Hepatocyte (in vitro differentiated cells): ENCODE results near the gene ZCCHC24. TPM values are rescaled to one million over a fixed set of nuclear protein-coding genes. Genes with fewer than 3 reads are reported as not detected.

Source experiments
- DNase-seq: peaks from one replicate; pipeline ENCODE4 v3.0.0-alpha.2; 2016; ENCODE audit warnings: low spot score
- H2AFZ ChIP-seq: fragments of 200-600 bp; sonication (generic); 2 replicates; pipeline ENCODE4 v1.6.0; 2016; ENCODE audit warnings: antibody characterized with exemption, mild to moderate bottlenecking
- H3K27ac ChIP-seq: fragments of 200-600 bp; sonication (generic); 2 replicates; pipeline ENCODE4 v1.5.1; 2016; ENCODE audit warnings: mild to moderate bottlenecking
- H3K27me3 ChIP-seq: fragments of 200-600 bp; sonication (generic); 2 replicates; pipeline ENCODE4 v1.6.1; 2016
- H3K36me3 ChIP-seq: fragments of 200-600 bp; sonication (generic); replicated peaks from 2 replicates; pipeline ENCODE4 v1.5.1; 2016; ENCODE audit warnings: low read depth; ENCODE audit not compliant: insufficient read depth
- H3K4me1 ChIP-seq: fragments of 200-600 bp; sonication (generic); 2 replicates; pipeline ENCODE4 v1.5.1; 2016; ENCODE audit warnings: mild to moderate bottlenecking, moderate library complexity; ENCODE audit not compliant: insufficient read depth
- H3K4me2 ChIP-seq: fragments of 200-600 bp; sonication (generic); 2 replicates; pipeline ENCODE4 v1.6.0; 2016
- H3K4me3 ChIP-seq: fragments of 200-600 bp; sonication (generic); 2 replicates; pipeline ENCODE4 v1.5.1; 2016; ENCODE audit warnings: mild to moderate bottlenecking
- H3K79me2 ChIP-seq: fragments of 200-600 bp; sonication (generic); 2 replicates; pipeline ENCODE4 v1.6.0; 2017; ENCODE audit warnings: mild to moderate bottlenecking
- H3K9me2 ChIP-seq: fragments of 200-600 bp; sonication (generic); replicated peaks from 2 replicates; pipeline ENCODE4 v1.6.0; 2017; ENCODE audit warnings: mild to moderate bottlenecking; ENCODE audit not compliant: insufficient read depth
- H3K9me3 ChIP-seq: fragments of 200-600 bp; sonication (generic); 2 replicates; pipeline ENCODE4 v1.5.1; 2016; ENCODE audit warnings: low read depth, mild to moderate bottlenecking
- H4K20me1 ChIP-seq: fragments of 200-600 bp; sonication (generic); 2 replicates; pipeline ENCODE4 v1.6.0; 2016; ENCODE audit warnings: mild to moderate bottlenecking; ENCODE audit not compliant: insufficient read depth, poor library complexity, severe bottlenecking
- EZH2 ChIP-seq: fragments of 200-600 bp; sonication (generic); IDR thresholded peaks from 2 replicates; pipeline ENCODE4 v1.6.1; 2016; ENCODE audit warnings: antibody characterized with exemption, mild to moderate bottlenecking, borderline replicate concordance
- EZH2phosphoT487 ChIP-seq: fragments of 200-600 bp; sonication (generic); IDR thresholded peaks from one replicate; pipeline ENCODE4 v1.6.1; 2018; ENCODE audit warnings: antibody characterized with exemption, mild to moderate bottlenecking, low read depth, moderate library complexity; ENCODE audit not compliant: unreplicated experiment, severe bottlenecking
- WGBS: methylation state at CpG from one replicate; pipeline ENCODE4 v1.1.6; 2016; ENCODE audit warnings: low lambda C conversion rate; ENCODE audit errors: missing lambda C conversion rate; 5-methylcytosine and 5-hydroxymethylcytosine counted together
- polyA plus RNA-seq: library from polyadenylated mRNA; unstranded; fragments of >200 nt; fragmentation: Nextera tagmentation; extraction: Ambion mirVana; gene quantifications from 2 replicates; pipeline ENCODE4 v1.2.1, GENCODE V29; 2016
- total RNA-seq: library from RNA; depleted of rRNA; stranded (reverse); fragments of >200 nt; gene quantifications from 2 replicates; pipeline ENCODE4 v1.2.3, GENCODE V29; 2014
- TF ChIP-seq, protein P1 (sequence below): fragments of 200-600 bp; sonication (generic); IDR thresholded peaks from 2 replicates; pipeline ENCODE4 v1.5.1; 2016; ENCODE audit warnings: antibody characterized with exemption, mild to moderate bottlenecking; ENCODE audit not compliant: poor library complexity

ZCCHC24 gene
- total and polyA plus RNA-seq, 2 experiments from 2014 or later, result 20.1 to 20.6 TPM

DNA sequence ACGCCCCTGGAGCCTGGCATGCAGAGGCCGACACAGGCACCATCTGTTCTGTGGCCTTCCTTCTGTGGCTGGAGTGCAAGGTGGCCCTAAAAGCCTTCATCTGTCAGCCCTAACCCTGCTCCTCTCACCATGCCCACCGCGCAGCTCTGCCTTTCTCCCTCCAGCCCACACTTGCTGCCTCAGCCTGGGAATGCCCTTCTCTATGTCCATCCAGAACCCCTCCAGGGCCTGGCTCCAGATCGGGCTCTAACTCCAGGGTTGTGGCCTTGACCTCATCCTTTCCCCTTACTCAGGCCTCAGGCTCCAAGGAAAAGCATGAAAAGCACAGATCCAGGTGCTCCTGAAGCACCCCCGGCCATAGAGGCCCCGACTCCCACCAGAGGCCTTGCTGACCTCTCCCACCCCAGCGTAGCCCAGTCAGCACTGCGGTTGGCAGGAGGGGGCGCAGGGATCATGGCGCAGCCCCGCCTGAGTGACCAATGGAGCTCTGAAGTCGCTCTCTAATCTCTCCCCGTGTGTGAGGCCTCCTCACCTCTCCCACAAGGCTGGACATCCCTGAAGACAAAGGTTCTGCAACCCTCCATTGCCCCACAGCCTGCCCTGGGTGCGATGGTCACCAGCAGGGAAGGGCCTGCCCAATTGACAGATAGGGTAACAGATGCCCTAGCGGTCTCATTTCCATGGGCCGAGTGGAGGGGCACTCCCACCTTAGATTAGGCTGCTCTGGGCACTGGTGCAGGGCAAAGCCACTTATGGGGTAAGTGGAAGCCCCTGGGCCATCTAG, 9.2 kb downstream of the ZCCHC24 start:
- Histone ChIP-seq H3K4me3 (no peak overlapping the region), H2AFZ (no peak overlapping the region), H3K9me3 (no peaks in the 10 kb centered on the region), H3K36me3 (no peaks in the 10 kb centered on the region), H3K27ac (peak overlapping the region; percentile 93), H3K27me3 (no peaks in the 10 kb centered on the region), H3K79me2 (peaks cover 84% of the 10 kb centered on the region), H4K20me1 (peaks cover 31% of the 10 kb centered on the region), H3K4me1 (peaks cover 57% of the 10 kb centered on the region), H3K9me2 (no peaks in the 10 kb centered on the region), H3K4me2 (peak overlapping the region; percentile 66)
- no peak for DNase-seq
- WGBS, result 90% methylated on average over 17 of the region's 17 CpGs
- TF ChIP-seq EZH2 (no peak), EZH2phosphoT487 (no peak)
- TF ChIP-seq, protein P1, sequence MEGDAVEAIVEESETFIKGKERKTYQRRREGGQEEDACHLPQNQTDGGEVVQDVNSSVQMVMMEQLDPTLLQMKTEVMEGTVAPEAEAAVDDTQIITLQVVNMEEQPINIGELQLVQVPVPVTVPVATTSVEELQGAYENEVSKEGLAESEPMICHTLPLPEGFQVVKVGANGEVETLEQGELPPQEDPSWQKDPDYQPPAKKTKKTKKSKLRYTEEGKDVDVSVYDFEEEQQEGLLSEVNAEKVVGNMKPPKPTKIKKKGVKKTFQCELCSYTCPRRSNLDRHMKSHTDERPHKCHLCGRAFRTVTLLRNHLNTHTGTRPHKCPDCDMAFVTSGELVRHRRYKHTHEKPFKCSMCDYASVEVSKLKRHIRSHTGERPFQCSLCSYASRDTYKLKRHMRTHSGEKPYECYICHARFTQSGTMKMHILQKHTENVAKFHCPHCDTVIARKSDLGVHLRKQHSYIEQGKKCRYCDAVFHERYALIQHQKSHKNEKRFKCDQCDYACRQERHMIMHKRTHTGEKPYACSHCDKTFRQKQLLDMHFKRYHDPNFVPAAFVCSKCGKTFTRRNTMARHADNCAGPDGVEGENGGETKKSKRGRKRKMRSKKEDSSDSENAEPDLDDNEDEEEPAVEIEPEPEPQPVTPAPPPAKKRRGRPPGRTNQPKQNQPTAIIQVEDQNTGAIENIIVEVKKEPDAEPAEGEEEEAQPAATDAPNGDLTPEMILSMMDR, result no peak

DNA sequence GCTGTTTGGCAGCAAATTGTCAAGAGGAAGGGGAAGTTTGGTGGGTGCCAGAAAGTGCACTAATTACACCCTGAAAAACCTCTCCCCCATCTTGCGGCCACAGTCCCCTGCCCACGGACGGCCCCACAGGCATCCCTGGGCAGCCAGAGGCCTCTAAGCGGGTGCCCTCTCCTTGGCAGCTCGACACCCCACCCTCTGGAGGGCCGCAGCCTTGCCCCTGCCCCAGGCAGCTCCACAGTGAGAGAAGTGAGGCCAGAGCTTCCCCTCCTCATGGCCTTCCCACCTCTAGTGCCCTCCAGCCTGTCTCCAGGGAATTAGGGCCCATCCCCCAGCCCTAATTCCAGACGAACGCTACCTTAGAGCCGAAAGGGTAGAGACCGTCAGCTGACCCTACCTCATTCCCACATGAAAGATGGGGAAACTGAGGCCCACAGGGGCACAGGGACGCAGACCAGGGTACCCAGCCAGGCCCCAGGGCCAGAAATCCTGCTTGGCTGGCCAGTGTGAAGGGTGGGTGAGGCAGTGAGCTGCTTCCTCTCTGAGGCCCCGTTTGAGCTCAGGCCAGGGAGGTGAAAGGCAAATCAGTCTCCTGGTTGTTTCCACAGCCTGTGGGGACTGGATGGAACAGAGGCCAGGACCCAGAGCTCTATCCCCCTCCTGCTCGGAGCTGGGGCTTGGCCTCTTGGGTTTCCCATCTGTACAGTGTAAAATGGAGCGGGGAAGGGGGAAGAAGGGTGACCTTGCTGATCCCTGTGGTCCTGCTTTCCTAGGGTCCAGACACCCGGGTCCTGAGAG, 10.0 kb downstream of the ZCCHC24 start:
- peaks cover 25% of the 10 kb centered on the region for H4K20me1 ChIP-seq
- 67% methylated on average over 15 of the region's 15 CpGs for WGBS
- no peaks in the 10 kb centered on the region for H3K27me3 ChIP-seq
- peak overlapping the region; percentile 93 for H3K27ac ChIP-seq
- no peaks in the 10 kb centered on the region for H3K36me3 ChIP-seq
- no peak overlapping the region for H3K4me3 ChIP-seq
- TF ChIP-seq EZH2 (no peak), EZH2phosphoT487 (no peak)
- TF ChIP-seq, protein P1, result no peak
- peaks cover 76% of the 10 kb centered on the region for H3K79me2 ChIP-seq
- no peaks in the 10 kb centered on the region for H3K9me2 ChIP-seq
- peaks cover 65% of the 10 kb centered on the region for H3K4me1 ChIP-seq
- H3K4me2 ChIP-seq, result peak overlapping the region; percentile 66
- H3K9me3 ChIP-seq, result no peaks in the 10 kb centered on the region
- H2AFZ ChIP-seq, result no peak overlapping the region
- no peak for DNase-seq

DNA sequence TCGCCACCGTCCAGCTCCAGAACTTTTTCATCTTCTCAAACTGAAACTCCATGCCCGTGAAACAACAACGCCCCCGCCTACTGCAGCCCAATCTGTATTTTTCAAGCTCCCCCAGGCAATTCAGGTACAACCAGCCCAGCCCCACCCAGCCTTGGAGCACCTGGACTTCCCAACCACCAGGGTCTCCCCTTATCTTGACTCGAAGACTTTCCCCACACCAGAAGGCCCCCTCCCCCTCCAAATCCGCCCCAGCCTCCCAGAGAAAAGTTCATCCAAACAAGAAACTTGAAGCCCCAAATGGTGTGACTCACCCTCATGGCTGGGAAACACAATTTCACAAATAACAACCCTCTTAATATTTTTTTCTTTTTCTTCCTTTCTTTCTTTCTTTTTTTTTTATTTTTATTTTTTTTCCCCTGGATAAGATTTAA, 10.6 kb downstream of the ZCCHC24 start:
- WGBS, result 55% methylated on average over 7 of the region's 7 CpGs
- H3K9me2 ChIP-seq, result no peaks in the 10 kb centered on the region
- H3K4me2 ChIP-seq, result peak overlapping the region; percentile 66
- TF ChIP-seq EZH2 (no peak), EZH2phosphoT487 (no peak)
- TF ChIP-seq, protein P1, result no peak
- H2AFZ ChIP-seq, result no peak overlapping the region
- no peak for DNase-seq
- no peaks in the 10 kb centered on the region for H3K36me3 ChIP-seq
- peak overlapping the region; percentile 93 for H3K27ac ChIP-seq
- H3K79me2 ChIP-seq, result peaks cover 70% of the 10 kb centered on the region
- peaks cover 70% of the 10 kb centered on the region for H3K4me1 ChIP-seq
- no peaks in the 10 kb centered on the region for H3K9me3 ChIP-seq
- no peak overlapping the region for H3K4me3 ChIP-seq
- H3K27me3 ChIP-seq, result no peaks in the 10 kb centered on the region
- H4K20me1 ChIP-seq, result peaks cover 19% of the 10 kb centered on the region
